Smooth muscle cell (in vitro differentiated cells): ENCODE measurements around the gene PTPRM. TPM values are rescaled to one million over a fixed set of nuclear protein-coding genes. Genes with fewer than 3 reads are reported as not detected.

Experiments
- DNase-seq: peaks from one replicate; lab custom pipeline; 2025; ENCODE audit not compliant: unreplicated experiment; lab: John Stamatoyannopoulos, UW
- H2AFZ ChIP-seq: fragments of 200-600 bp; sonication (generic); 2 replicates; pipeline ENCODE4 v1.6.0; 2016; ENCODE audit warnings: antibody characterized with exemption, low read depth, mild to moderate bottlenecking
- H3F3A ChIP-seq: fragments of 200-600 bp; sonication (generic); 2 replicates; pipeline ENCODE4 v1.6.0; 2017; ENCODE audit warnings: antibody characterized with exemption, low read depth
- H3K27ac ChIP-seq: fragments of 200-600 bp; sonication (generic); 2 replicates; pipeline ENCODE4 v1.5.1; 2016; ENCODE audit warnings: low read depth, mild to moderate bottlenecking
- H3K27me3 ChIP-seq: fragments of 200-600 bp; sonication (generic); 2 replicates; pipeline ENCODE4 v1.6.1; 2016; ENCODE audit warnings: low read depth, mild to moderate bottlenecking
- H3K36me3 ChIP-seq: fragments of 200-600 bp; sonication (generic); 2 replicates; pipeline ENCODE4 v1.5.1; 2016; ENCODE audit warnings: low read depth
- H3K4me1 ChIP-seq: fragments of 200-600 bp; sonication (generic); 2 replicates; pipeline ENCODE4 v1.5.1; 2016; ENCODE audit warnings: low read depth
- H3K4me2 ChIP-seq: fragments of 200-600 bp; sonication (generic); 2 replicates; pipeline ENCODE4 v1.6.0; 2016; ENCODE audit warnings: mild to moderate bottlenecking
- H3K4me3 ChIP-seq: fragments of 200-600 bp; sonication (generic); 2 replicates; pipeline ENCODE4 v1.5.1; 2016; ENCODE audit warnings: mild to moderate bottlenecking
- H3K79me2 ChIP-seq: fragments of 200-600 bp; sonication (generic); 2 replicates; pipeline ENCODE4 v1.6.0; 2016; ENCODE audit warnings: low read depth, mild to moderate bottlenecking
- H3K9ac ChIP-seq: fragments of 200-600 bp; sonication (generic); 2 replicates; pipeline ENCODE4 v1.6.0; 2016; ENCODE audit warnings: low read depth
- H3K9me3 ChIP-seq: fragments of 200-600 bp; sonication (generic); replicated peaks from 2 replicates; pipeline ENCODE4 v1.5.1; 2016; ENCODE audit warnings: low read depth
- H4K20me1 ChIP-seq: fragments of 200-600 bp; sonication (generic); 2 replicates; pipeline ENCODE4 v1.6.0; 2016; ENCODE audit warnings: low read depth
- CTCF ChIP-seq: fragments of 200-600 bp; sonication (generic); IDR thresholded peaks from 2 replicates; pipeline ENCODE4 v1.5.1; 2017; ENCODE audit warnings: borderline replicate concordance, mild to moderate bottlenecking, antibody characterized with exemption; ENCODE audit not compliant: insufficient read depth, poor library complexity, severe bottlenecking
- whole genome bisulfite sequencing: methylation state at CpG from one replicate; pipeline ENCODE4 v1.1.7; 2016; ENCODE audit warnings: low lambda C conversion rate; 5-methylcytosine and 5-hydroxymethylcytosine counted together
- polyA plus RNA-seq: library from polyadenylated mRNA; unstranded; fragments of >200 nt; fragmentation: Nextera tagmentation; extraction: Ambion mirVana; gene quantifications from 2 replicates; pipeline ENCODE4 v1.2.1, GENCODE V29; 2016
- total RNA-seq: library from RNA; depleted of rRNA; stranded (reverse); fragments of >200 nt; gene quantifications from 2 replicates; pipeline ENCODE4 v1.2.3, GENCODE V29; 2014

PTPRM gene
- total and polyA plus RNA-seq, 2 experiments from 2014 or later: 57.5 to 115 TPM

- H3K4me2 ChIP-seq: no peak overlapping the region
- no peak overlapping the region for H3K9ac ChIP-seq
- no peak overlapping the region for H2AFZ ChIP-seq
- no peaks in the 10 kb centered on the region for H3K4me1 ChIP-seq
- no peaks in the 10 kb centered on the region for H3K27me3 ChIP-seq
- no peaks in the 10 kb centered on the region for H3F3A ChIP-seq
- H3K36me3 ChIP-seq: no peaks in the 10 kb centered on the region
- H3K9me3 ChIP-seq: no peaks in the 10 kb centered on the region
- TF ChIP-seq CTCF: no peak
- H3K4me3 ChIP-seq: no peak overlapping the region
- H3K79me2 ChIP-seq: no peaks in the 10 kb centered on the region
- DNase-seq: no peak
- no peak overlapping the region for H3K27ac ChIP-seq
- WGBS: 50% methylated on average over 4 of the region's 4 CpGs
- no peaks in the 10 kb centered on the region for H4K20me1 ChIP-seq
These were observed 609.4 kb downstream of the PTPRM start for GRCh38 chr18:8176554-8176953.

- H3K9me3 ChIP-seq: no peaks in the 10 kb centered on the region
- no peak for DNase-seq
- no peaks in the 10 kb centered on the region for H3K79me2 ChIP-seq
- WGBS: 91% methylated on average over 3 of the region's 3 CpGs
- no peak overlapping the region for H3K4me2 ChIP-seq
- no peak overlapping the region for H3K4me3 ChIP-seq
- no peaks in the 10 kb centered on the region for H3K36me3 ChIP-seq
- no peaks in the 10 kb centered on the region for H3K27me3 ChIP-seq
- no peak overlapping the region for H3K9ac ChIP-seq
- no peak overlapping the region for H2AFZ ChIP-seq
- H3K27ac ChIP-seq: no peak overlapping the region
- peaks cover 4% of the 10 kb centered on the region for H4K20me1 ChIP-seq
- H3K4me1 ChIP-seq: no peaks in the 10 kb centered on the region
- TF ChIP-seq CTCF: no peak
- no peaks in the 10 kb centered on the region for H3F3A ChIP-seq
These were observed 610.4 kb downstream of the PTPRM start for GRCh38 chr18:8177330-8178016.

- no peaks in the 10 kb centered on the region for H3K36me3 ChIP-seq
- WGBS: 100% methylated on average over 2 of the region's 2 CpGs
- TF ChIP-seq CTCF: no peak
- H2AFZ ChIP-seq: no peak overlapping the region
- no peaks in the 10 kb centered on the region for H3K4me1 ChIP-seq
- no peaks in the 10 kb centered on the region for H3F3A ChIP-seq
- H4K20me1 ChIP-seq: peaks cover 4% of the 10 kb centered on the region
- H3K79me2 ChIP-seq: no peaks in the 10 kb centered on the region
- no peaks in the 10 kb centered on the region for H3K27me3 ChIP-seq
- no peaks in the 10 kb centered on the region for H3K9me3 ChIP-seq
- no peak overlapping the region for H3K9ac ChIP-seq
- no peak overlapping the region for H3K4me2 ChIP-seq
- no peak overlapping the region for H3K27ac ChIP-seq
- no peak for DNase-seq
- no peak overlapping the region for H3K4me3 ChIP-seq
These were observed 619.3 kb downstream of the PTPRM start for GRCh38 chr18:8186413-8186812.

- no peaks in the 10 kb centered on the region for H3K36me3 ChIP-seq
- DNase-seq: no peak
- TF ChIP-seq CTCF: no peak
- H3K4me3 ChIP-seq: no peak overlapping the region
- no peak overlapping the region for H2AFZ ChIP-seq
- no peaks in the 10 kb centered on the region for H3K4me1 ChIP-seq
- H3K9me3 ChIP-seq: no peaks in the 10 kb centered on the region
- no peaks in the 10 kb centered on the region for H4K20me1 ChIP-seq
- no peaks in the 10 kb centered on the region for H3K27me3 ChIP-seq
- no peak overlapping the region for H3K9ac ChIP-seq
- H3K27ac ChIP-seq: no peak overlapping the region
- WGBS: 94% methylated on average over 7 of the region's 7 CpGs
- H3K4me2 ChIP-seq: no peak overlapping the region
- no peaks in the 10 kb centered on the region for H3F3A ChIP-seq
- no peaks in the 10 kb centered on the region for H3K79me2 ChIP-seq
These were observed 621.1 kb downstream of the PTPRM start for GRCh38 chr18:8188184-8188583.
